Gastrocnemius medialis (tissue), 4 donors: ENCODE measurements around the gene TOB2. TPM values are rescaled to one million over a fixed set of nuclear protein-coding genes. Genes with fewer than 3 reads are reported as not detected.
A peak's percentile ranks its signal among the peaks of the same experiment; 100 is the strongest.

Source experiments
- ATAC-seq, 2 donors: fragments of 150-250 bp; one replicate each; pipeline ENCODE4 v1.9.1; 2016
- DNase-seq, 2 donors: peaks; one replicate each; pipeline ENCODE4 v3.0.0-alpha.2; 2019
- H3K27ac ChIP-seq, 4 donors: fragments of 200-600 bp; sonication (generic); 1 replicate in 1 of 4; 2 replicates in 3 of 4; pipeline ENCODE4 v1.5.1; 2016 to 2018; ENCODE audit warnings: mild to moderate bottlenecking in 2 of 4, moderate library complexity in 1 of 4
- H3K27me3 ChIP-seq, 3 donors: fragments of 200-600 bp; sonication (generic) in 2 of 3; 1 replicate in 1 of 3; 2 replicates in 2 of 3; pipeline versions ENCODE4 v1.5.1 to v1.6.0; 2016 to 2019; ENCODE audit warnings: mild to moderate bottlenecking in 1 of 3, moderate library complexity in 1 of 3
- H3K36me3 ChIP-seq, 2 donors: fragments of 200-600 bp; sonication (generic) in 1 of 2; one replicate each; pipeline ENCODE4 v1.5.1; 2017 to 2018
- H3K4me1 ChIP-seq, 2 donors: fragments of 200-600 bp; sonication (generic) in 1 of 2; one replicate each; pipeline ENCODE4 v1.5.1; 2016 to 2017; ENCODE audit warnings: mild to moderate bottlenecking in 2 of 2
- H3K4me3 ChIP-seq, 4 donors: fragments of 200-600 bp; sonication (generic) in 3 of 4; 1 replicate in 1 of 4; 2 replicates in 3 of 4; pipeline ENCODE4 v1.5.1; 2016 to 2019; ENCODE audit warnings: mild to moderate bottlenecking in 2 of 4
- H3K9me3 ChIP-seq, 3 donors: fragments of 200-600 bp; sonication (generic) in 2 of 3; 1 replicate in 1 of 3; 2 replicates in 2 of 3; pipeline ENCODE4 v1.5.1; 2016 to 2019
- CTCF ChIP-seq, 5 experiments: fragments of 450-650 bp in 3 of 5; fragments of 200-600 bp in 2 of 5; sonication (generic) in 2 of 5; IDR thresholded peaks in 4 of 5; conservative IDR thresholded peaks in 1 of 5; 1 replicate in 4 of 5; 2 replicates in 1 of 5; pipeline ENCODE4 v1.5.1; 2016 to 2019; ENCODE audit warnings: antibody characterized with exemption in 5 of 5, mild to moderate bottlenecking in 3 of 5, moderate library complexity in 3 of 5
- POLR2A ChIP-seq, 2 donors: fragments of 450-650 bp; IDR thresholded peaks; one replicate each; pipeline ENCODE4 v1.6.1; 2017; ENCODE audit warnings: antibody characterized with exemption in 2 of 2, mild to moderate bottlenecking in 2 of 2, moderate library complexity in 2 of 2
- in situ Hi-C, 4 donors: fragments of 200-750 bp; cut with MboI; loops; one replicate each; pipeline versions ENCODE4 v1.15.0 to v1.8.0; 2017; ENCODE audit warnings: low sequenced_read_pairs in 4 of 4
- intact Hi-C: fragments of 100-400 bp; cut with DNase I; formaldehyde crosslinking; loops from one replicate; pipeline ENCODE4 v1.15.1; 2023; ENCODE audit warnings: low total_unique reads
- total RNA-seq, 4 donors: library from RNA; depleted of rRNA; stranded (reverse); fragments of >200 nt; gene quantifications; one replicate each; pipeline versions ENCODE4 v1.1.0 to v1.2.3, GENCODE V29; 2016

TOB2 gene
- total RNA-seq, 4 donors from 2014 or later = 48.1 to 93.6 (median 65.7) TPM

GRCh38 chr22:41488076-41488475, 41.5 kb upstream of the TOB2 start:
- intact Hi-C loops (no loop called here), in situ Hi-C loops (no loop called here)
- Histone ChIP-seq H3K36me3 (no peaks in the 10 kb centered on the region), H3K27me3 (no peaks in the 10 kb centered on the region), H3K4me3 (peak overlapping the region in 1 of 4 donors; percentile 13), H3K4me1 (peaks cover 84 to 88% of the 10 kb centered on the region in 2 donors), H3K9me3 (no peaks in the 10 kb centered on the region), H3K27ac (peak overlapping the region; percentile 96 to 98 (median 96))
- ATAC-seq = no peak
- DNase-seq = no peak
- TF ChIP-seq POLR2A (IDR thresholded peaks at IDR 0.05) (no peak), CTCF (IDR thresholded peaks at IDR 0.05 in 4 of 5, conservative IDR thresholded peaks at IDR 0.05 in 1 of 5) (no peak)

- no peaks in the 10 kb centered on the region for H3K36me3 ChIP-seq
- intact Hi-C loops (no loop called here), in situ Hi-C loops (no loop called here)
Measured at GRCh38 chr22:41487037-41487935, 40.7 kb upstream of the TOB2 start.

GRCh38 chr22:41485033-41485432, 38.4 kb upstream of the TOB2 start:
- ATAC-seq (no peak), DNase-seq (no peak)
- TF ChIP-seq POLR2A (IDR thresholded peaks at IDR 0.05) (no peak), CTCF (IDR thresholded peaks at IDR 0.05 in 4 of 5, conservative IDR thresholded peaks at IDR 0.05 in 1 of 5) (no peak)
- Histone ChIP-seq H3K4me3 (no peak overlapping the region), H3K9me3 (no peaks in the 10 kb centered on the region), H3K27me3 (no peaks in the 10 kb centered on the region), H3K27ac (peak overlapping the region; percentile 96 to 98 (median 96)), H3K36me3 (no peaks in the 10 kb centered on the region), H3K4me1 (peaks cover 88% of the 10 kb centered on the region in 2 donors)
- in situ Hi-C loops (no loop called here), intact Hi-C loops (no loop called here)

More at GRCh38 chr22:41487037-41487935, 40.7 kb upstream of the TOB2 start:
- Histone ChIP-seq H3K4me3 (no peak overlapping the region), H3K27me3 (no peaks in the 10 kb centered on the region), H3K4me1 (peaks cover 88 to 90% of the 10 kb centered on the region in 2 donors), H3K9me3 (no peaks in the 10 kb centered on the region), H3K27ac (peak overlapping the region; percentile 96 to 98 (median 96))
- DNase-seq (peak in 1 of 2 donors; percentile 42), ATAC-seq (peak; percentile 31 to 55)
- TF ChIP-seq CTCF (IDR thresholded peaks at IDR 0.05 in 4 of 5, conservative IDR thresholded peaks at IDR 0.05 in 1 of 5) (no peak), POLR2A (IDR thresholded peaks at IDR 0.05) (no peak)

GRCh38 chr22:41482319-41482935, 35.8 kb upstream of the TOB2 start:
- Histone ChIP-seq H3K27me3 (no peaks in the 10 kb centered on the region), H3K36me3 (no peaks in the 10 kb centered on the region), H3K27ac (peak overlapping the region; percentile 96 to 98 (median 96)), H3K4me1 (peaks cover 84 to 87% of the 10 kb centered on the region in 2 donors), H3K9me3 (no peaks in the 10 kb centered on the region), H3K4me3 (no peak overlapping the region)
- TF ChIP-seq POLR2A (IDR thresholded peaks at IDR 0.05) (no peak), CTCF (IDR thresholded peaks at IDR 0.05 in 4 of 5, conservative IDR thresholded peaks at IDR 0.05 in 1 of 5) (no peak)
- no peak for ATAC-seq
- no peak for DNase-seq
- intact Hi-C loops = no loop called here
- in situ Hi-C loops = no loop called here
